Measurements from ENCODE around the gene ARHGEF37.
"Not testable (repeated sequence)": the region's sequence is repeated elsewhere in the genome, so short reads cannot be mapped to it uniquely, and the experiment has no call there.

Gene ARHGEF37

DNA sequence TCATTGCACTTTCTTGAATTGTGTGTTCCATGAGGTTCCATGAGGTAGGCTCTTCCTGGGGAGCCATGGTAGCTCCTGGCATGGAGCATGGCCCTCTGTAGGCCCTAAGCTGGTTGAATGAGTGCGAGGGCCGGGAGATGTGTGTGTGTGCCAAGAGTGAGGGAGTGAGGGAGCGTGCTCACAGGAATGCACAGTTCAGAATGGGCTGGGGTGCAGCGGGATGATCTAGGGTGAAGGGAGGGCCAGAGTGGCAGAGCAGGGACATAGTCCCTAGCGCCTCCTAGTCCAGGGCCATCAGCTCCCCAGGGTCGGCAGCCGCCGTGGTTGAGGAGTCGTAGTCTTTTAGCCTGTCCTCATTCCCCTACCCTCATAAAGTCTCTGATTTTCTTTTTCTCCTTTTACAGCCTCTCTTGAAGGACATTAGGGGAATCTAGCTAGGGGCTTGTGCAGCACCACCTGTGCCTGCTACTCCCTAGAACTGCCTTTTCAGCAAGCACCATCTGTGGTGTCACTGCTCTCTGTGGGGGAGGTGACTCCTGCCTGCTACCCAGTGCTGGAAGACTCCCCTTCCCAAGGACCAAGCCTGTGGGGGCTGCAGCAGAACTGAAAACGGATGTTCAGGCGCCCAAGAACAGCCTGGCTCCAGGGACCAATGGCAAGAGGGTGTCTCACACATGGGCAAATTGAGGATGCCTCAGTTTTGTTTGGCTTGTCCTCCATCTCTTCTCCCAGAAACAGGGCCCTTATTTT, 83.5 kb downstream of the ARHGEF37 start:
- no peak overlapping the region for H3K27ac ChIP-seq
- TF ChIP-seq, protein P1, sequence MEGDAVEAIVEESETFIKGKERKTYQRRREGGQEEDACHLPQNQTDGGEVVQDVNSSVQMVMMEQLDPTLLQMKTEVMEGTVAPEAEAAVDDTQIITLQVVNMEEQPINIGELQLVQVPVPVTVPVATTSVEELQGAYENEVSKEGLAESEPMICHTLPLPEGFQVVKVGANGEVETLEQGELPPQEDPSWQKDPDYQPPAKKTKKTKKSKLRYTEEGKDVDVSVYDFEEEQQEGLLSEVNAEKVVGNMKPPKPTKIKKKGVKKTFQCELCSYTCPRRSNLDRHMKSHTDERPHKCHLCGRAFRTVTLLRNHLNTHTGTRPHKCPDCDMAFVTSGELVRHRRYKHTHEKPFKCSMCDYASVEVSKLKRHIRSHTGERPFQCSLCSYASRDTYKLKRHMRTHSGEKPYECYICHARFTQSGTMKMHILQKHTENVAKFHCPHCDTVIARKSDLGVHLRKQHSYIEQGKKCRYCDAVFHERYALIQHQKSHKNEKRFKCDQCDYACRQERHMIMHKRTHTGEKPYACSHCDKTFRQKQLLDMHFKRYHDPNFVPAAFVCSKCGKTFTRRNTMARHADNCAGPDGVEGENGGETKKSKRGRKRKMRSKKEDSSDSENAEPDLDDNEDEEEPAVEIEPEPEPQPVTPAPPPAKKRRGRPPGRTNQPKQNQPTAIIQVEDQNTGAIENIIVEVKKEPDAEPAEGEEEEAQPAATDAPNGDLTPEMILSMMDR (IDR thresholded peaks at IDR 0.05) = no peak
- no peak for TF ChIP-seq ZFX (IDR thresholded peaks at IDR 0.05; ENCODE audit: borderline replicate concordance)

DNA sequence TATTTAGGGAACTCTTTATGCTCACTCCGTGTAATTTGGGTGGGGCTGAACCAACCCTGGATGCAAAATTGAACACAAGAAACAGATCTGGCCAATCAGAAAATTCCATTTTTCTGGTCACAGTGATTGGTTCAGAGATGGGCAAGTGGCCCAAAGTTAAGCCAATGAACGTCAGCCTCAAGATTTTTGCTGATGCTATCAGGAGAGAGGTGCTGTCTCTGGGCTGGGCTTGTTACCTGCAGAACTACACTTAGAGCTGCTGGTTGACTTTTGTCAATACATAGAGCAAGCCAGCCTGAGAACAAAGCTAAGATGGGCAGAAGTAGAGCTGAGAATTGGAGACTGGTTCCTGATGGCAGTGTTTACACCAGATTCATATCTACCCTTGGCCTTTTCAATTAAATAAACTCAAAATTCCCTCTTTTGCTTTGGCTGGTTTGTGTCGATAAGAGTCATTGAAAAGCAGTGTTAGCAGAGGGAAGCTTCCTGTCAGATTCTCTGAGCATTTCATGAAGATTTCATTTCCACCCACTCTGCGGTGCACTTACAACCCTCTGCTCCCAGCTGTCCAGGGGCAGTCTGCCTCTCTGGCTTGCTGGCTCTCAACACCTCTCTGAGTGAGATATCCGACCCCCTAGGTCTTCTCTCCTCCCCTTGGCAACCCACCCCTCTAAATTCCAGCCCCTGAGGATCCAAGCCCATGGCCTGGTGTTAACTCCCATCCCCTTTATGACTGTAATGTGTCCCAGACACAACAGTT, 84.3 kb downstream of the ARHGEF37 start:
- no peak for TF ChIP-seq ZFX (IDR thresholded peaks at IDR 0.05; ENCODE audit: borderline replicate concordance)
- TF ChIP-seq, protein P1 (IDR thresholded peaks at IDR 0.05) = no peak
- H3K27ac ChIP-seq = no peak overlapping the region

DNA sequence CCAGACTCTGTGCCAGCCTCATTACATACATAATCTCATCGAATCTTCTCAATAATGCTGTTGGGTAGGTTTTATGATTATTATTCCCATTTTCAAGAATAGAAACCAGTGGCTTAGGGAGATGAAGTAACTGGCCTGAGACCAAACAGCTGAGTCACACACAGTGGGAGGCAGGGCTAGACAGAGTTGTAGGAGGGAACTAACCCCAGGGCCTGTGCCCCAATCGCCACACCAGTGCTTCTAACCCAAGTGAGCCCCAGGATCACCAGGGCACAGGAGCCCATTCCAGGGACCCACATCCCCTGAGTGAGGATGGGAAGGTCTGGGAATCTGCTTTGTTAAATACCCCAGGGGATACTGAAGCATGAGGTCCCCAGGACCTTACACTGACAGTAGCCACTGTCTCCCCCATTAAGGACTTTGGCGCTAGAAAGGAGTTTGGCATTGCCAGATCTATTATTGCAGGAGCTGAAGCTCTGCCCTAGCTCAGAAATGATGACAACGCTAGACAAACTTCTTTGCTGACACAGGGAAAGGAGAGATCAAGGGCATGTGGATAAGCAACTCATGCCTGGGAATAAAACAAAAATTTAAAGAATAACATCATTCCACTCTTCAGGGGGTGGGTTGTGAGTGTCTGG, 85.0 kb downstream of the ARHGEF37 start:
- TF ChIP-seq, protein P1 (IDR thresholded peaks at IDR 0.05) = no peak
- H3K27ac ChIP-seq = no peak overlapping the region

DNA sequence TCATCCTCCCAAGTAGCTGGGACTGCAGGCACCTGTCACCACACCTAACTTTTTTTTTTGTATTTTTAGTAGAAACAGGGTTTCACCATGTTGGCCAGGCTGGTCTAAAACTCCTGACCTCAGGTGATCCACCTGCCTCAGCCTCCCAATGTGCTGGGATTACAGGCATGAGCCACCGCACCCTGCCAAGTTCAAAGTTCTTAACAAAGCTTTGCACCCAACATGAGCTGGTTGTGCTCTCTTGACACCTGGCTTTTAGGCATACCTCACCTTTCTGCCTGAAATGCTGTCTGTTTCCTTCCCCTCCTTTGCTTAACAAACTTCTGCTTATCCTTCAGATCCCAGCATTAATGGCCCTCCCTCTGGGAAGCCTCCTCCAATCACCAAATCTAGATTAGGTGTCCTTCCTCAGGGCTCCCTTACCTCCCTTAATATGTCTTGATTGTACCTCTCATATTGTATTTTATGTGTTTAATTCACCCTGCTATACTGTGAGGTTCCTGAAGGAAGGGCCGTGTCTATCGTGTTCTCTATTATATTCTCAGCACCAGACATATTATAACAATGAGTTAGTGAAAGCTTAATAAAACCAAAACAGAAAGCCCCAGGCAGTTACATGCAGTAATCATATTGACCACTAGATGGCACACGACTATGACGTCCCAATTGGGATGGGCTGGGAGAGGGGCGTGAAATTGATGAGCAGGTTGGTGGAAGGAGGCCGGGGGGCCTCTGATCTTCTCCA, 86.0 kb downstream of the ARHGEF37 start:
- H3K27ac ChIP-seq = no peak overlapping the region
- TF ChIP-seq, protein P1 (IDR thresholded peaks at IDR 0.05) = peak; percentile 94
- no peak for TF ChIP-seq ZFX (IDR thresholded peaks at IDR 0.05; ENCODE audit: borderline replicate concordance)

DNA sequence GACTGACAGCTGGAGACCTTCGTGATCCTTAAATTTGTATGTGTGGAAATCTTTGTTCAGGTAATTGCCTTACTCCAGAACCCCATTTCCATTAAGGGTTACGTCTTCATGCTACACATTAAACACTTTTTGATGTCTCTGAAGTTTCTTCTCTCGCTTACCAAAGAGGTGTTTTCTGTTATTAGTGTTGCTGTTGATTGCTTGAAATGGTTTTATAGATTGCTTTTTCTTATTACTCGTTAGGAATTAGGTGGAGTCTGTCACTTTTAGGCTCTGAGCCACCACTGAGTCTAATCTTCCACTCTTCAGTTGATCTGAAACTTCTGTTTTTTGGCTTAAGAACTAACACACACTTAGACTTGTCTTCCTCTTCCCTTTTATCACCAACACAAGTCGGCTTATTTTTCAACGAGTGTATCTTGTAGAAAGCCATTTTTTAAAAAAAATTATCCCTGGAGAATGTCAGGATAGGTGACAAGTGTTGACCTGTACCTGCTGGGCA, 86.6 kb downstream of the ARHGEF37 start:
- H3K27ac ChIP-seq = no peak overlapping the region
- TF ChIP-seq ZFX (IDR thresholded peaks at IDR 0.05; ENCODE audit: borderline replicate concordance) = no peak
- TF ChIP-seq, protein P1 (IDR thresholded peaks at IDR 0.05) = peak; percentile 65

DNA sequence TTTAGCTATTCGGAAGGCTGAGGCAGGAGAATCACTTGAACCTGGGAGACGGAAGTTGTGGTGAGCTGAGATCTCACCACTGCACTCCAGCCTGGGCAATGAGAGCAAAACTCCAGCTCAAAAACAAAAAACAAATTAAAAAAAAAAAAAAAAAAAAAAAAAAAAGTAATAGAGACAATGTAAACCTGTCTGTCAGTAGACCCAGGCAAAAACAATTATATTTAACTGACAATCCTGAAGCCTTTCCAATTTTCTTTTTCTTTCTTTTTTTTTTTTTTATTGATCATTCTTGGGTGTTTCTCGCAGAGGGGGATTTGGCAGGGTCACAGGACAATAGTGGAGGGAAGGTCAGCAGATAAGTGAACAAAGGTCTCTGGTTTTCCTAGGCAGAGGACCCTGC, 88.0 kb downstream of the ARHGEF37 start:
- H3K27ac ChIP-seq = not testable (repeated sequence)

DNA sequence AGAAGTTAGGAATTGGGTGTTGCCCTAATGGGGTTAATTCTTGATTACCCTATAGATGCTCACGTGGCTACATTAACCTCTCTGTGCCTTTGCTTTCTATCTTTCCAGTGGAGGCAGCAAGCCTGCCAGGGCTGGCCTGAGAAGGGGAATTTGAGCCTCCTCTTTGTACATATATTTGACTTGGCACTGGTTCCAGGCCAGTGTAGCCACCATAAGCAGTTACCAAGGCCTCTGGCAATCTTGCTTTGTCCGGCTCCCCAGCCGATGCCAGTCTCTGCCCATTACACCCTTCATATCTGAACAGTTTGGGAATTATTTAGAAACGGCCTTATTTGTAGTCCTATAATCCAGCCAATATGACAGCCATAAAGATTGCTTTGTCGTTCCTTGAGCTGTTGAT, 90.2 kb downstream of the ARHGEF37 start:
- no peak overlapping the region for H3K27ac ChIP-seq
- no peak for TF ChIP-seq ZFX (IDR thresholded peaks at IDR 0.05; ENCODE audit: borderline replicate concordance)
- TF ChIP-seq, protein P1 (IDR thresholded peaks at IDR 0.05) = no peak
